ENCODE measurements around the gene JAK1. TPM values are rescaled to one million over a fixed set of nuclear protein-coding genes. Genes with fewer than 3 reads are reported as not detected.
A peak's percentile ranks its signal among the peaks of the same experiment; 100 is the strongest.

Gene JAK1
- total and polyA plus RNA-seq, 10 of the 15 experiments (the other 5 are each of a cell fraction or from before 2014, with no cell fraction given) = 9.6 to 45.5 (median 35.7) TPM

GRCh38 chr1:64961923-64962322, 4.4 kb downstream of the JAK1 start:
- SMC1A ChIA-PET (ENCODE audit: uncharacterized antibody, unreplicated experiment) = interaction anchor here (0.6 to 3.4 kb wide), 11 partner anchors 8 to 1400 kb away, joined by 3 to 24 read pairs (median 3); no protein-coding TSS in a partner anchor
- Histone ChIP-seq H2AFZ (ENCODE audit: control insufficient read depth, low read depth, low read length) (no peak overlapping the region), H3K9ac (ENCODE audit: control insufficient read depth, insufficient read depth, low read length) (no peak overlapping the region), H3K4me3 (peak overlapping the region; percentile 41), H3K79me2 (ENCODE audit: control insufficient read depth, insufficient read depth, low read length) (peaks cover 69% of the 10 kb centered on the region), H3K4me2 (ENCODE audit: control insufficient read depth, insufficient read depth) (peak overlapping the region; percentile 83), H3K27ac (ENCODE audit: control insufficient read depth, insufficient read depth) (peak overlapping the region; percentile 40; the same call in 1 of the 2 replicates), H3K9me3 (replicated peaks; ENCODE audit: control insufficient read depth, insufficient read depth, low read length) (no peaks in the 10 kb centered on the region), H4K20me1 (ENCODE audit: control insufficient read depth, insufficient read depth) (peaks cover 5% of the 10 kb centered on the region), H3K36me3 (ENCODE audit: control insufficient read depth in 2 of 2, insufficient read depth in 2 of 2, low read length in 1 of 2) (no peaks in the 10 kb centered on the region), H3K27me3 (replicated peaks in 1 of 2; ENCODE audit: control insufficient read depth in 2 of 2, insufficient read depth in 2 of 2, low read length in 1 of 2) (no peaks in the 10 kb centered on the region), H3K4me1 (ENCODE audit: control insufficient read depth, insufficient read depth, low read length) (peaks cover 46% of the 10 kb centered on the region)
- in situ Hi-C loops (cut with MboI) = loop anchor here (5.0 kb wide), 1 partner anchor 65 kb away; no protein-coding TSS in a partner anchor
- BruUV-seq (replicated peaks) = no TSS peak
- WGBS (ENCODE audit: insufficient coverage, insufficient replicate concordance, low lambda C conversion rate, missing lambda C conversion rate) = 63% methylated on average over 1 of the region's 1 CpG
- RAD21 ChIA-PET (ENCODE audit: unreplicated experiment) = interaction anchor here (1.0 to 1.3 kb wide), 5 partner anchors 14 to 97 kb away, joined by 3 to 4 read pairs (median 3); no protein-coding TSS in a partner anchor
- CTCF ChIA-PET = interaction anchor here (1.3 kb wide), 1 partner anchor 85 kb away, joined by 3 read pairs; no protein-coding TSS in a partner anchor
- FAIRE-seq (no peak), ATAC-seq (no peak), DNase-seq (ENCODE audit: low read depth, low spot score) (no peak)
- POLR2A ChIA-PET = interaction anchor here (0.9 to 1.9 kb wide), 3 partner anchors 63 to 458 kb away, joined by 3 to 5 read pairs (median 3); partner anchors contain the start of genes LEPR and LEPROT
- intact Hi-C loops (cut with micrococcal nuclease; ENCODE audit: unreplicated experiment) = loop anchor here (2.0 to 10.0 kb wide), 3 partner anchors 67 to 1323 kb away; no protein-coding TSS in a partner anchor
- no peak for TF ChIP-seq ZNF207 (IDR thresholded peaks at IDR 0.05; ENCODE audit: borderline replicate concordance)
- TF ChIP-seq SIX5 (IDR thresholded peaks at IDR 0.05; ENCODE audit: low read depth, low read length, severe bottlenecking) = no peak
- TF ChIP-seq IKZF2 (IDR thresholded peaks at IDR 0.05) = no peak
- no peak for TF ChIP-seq JUND (IDR thresholded peaks at IDR 0.05; ENCODE audit: low read depth, low read length)

DNA sequence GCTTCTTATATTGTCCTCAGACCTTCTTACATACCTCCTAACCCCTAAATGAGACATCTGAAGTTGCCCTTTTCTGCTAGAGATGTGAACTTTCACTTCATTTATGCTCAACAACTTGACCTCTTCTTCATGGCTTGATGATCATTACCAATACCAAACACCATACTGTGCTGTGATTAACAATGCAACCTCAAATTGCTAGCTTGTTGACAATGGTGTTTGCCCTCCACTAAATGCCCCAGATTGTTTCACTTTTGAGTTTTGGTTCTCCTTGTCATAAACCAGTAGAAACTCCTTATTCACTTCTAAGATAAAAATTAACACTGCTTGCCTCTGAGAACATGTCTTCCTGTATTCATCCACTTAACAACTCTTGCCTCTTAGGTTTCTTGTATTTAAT, 5.6 kb downstream of the JAK1 start:
- Histone ChIP-seq H3K27ac (ENCODE audit: control insufficient read depth, insufficient read depth) (peak overlapping the region; percentile 43), H4K20me1 (ENCODE audit: control insufficient read depth, insufficient read depth) (peaks cover 5% of the 10 kb centered on the region), H3K9me3 (replicated peaks; ENCODE audit: control insufficient read depth, insufficient read depth, low read length) (no peaks in the 10 kb centered on the region), H2AFZ (ENCODE audit: control insufficient read depth, low read depth, low read length) (no peak overlapping the region), H3K4me2 (ENCODE audit: control insufficient read depth, insufficient read depth) (0 out of 2 replicates have a peak overlapping the region, but pooled peaks have one; percentile 56), H3K79me2 (ENCODE audit: control insufficient read depth, insufficient read depth, low read length) (peaks cover 70% of the 10 kb centered on the region), H3K36me3 (ENCODE audit: control insufficient read depth in 2 of 2, insufficient read depth in 2 of 2, low read length in 1 of 2) (peaks cover 0 to under 1% of the 10 kb centered on the region in 2 experiments; a peak in 1 of 4 replicates), H3K27me3 (replicated peaks in 1 of 2; ENCODE audit: control insufficient read depth in 2 of 2, insufficient read depth in 2 of 2, low read length in 1 of 2) (no peaks in the 10 kb centered on the region), H3K9ac (ENCODE audit: control insufficient read depth, insufficient read depth, low read length) (no peak overlapping the region), H3K4me1 (ENCODE audit: control insufficient read depth, insufficient read depth, low read length) (peaks cover 54% of the 10 kb centered on the region), H3K4me3 (peak overlapping the region; percentile 41)
- ChIA-PET RAD21 (ENCODE audit: unreplicated experiment) (interaction anchor here (0.7 to 1.7 kb wide), 6 partner anchors 9 to 114 kb away, joined by 3 to 8 read pairs (median 3); no protein-coding TSS in a partner anchor), CTCF (interaction anchor here (1.5 kb wide), 1 partner anchor 14 kb away, joined by 5 read pairs; no protein-coding TSS in a partner anchor), SMC1A (ENCODE audit: uncharacterized antibody, unreplicated experiment) (interaction anchor here (1.0 to 3.4 kb wide), 13 partner anchors 12 to 247 kb away, joined by 3 to 24 read pairs (median 4); no protein-coding TSS in a partner anchor), POLR2A (no interaction called here)
- intact Hi-C loops (cut with micrococcal nuclease; ENCODE audit: unreplicated experiment) (loop anchor here (1.0 to 10.0 kb wide), 4 partner anchors 66 to 1324 kb away; no protein-coding TSS in a partner anchor), in situ Hi-C loops (cut with MboI) (loop anchor here (5.0 kb wide), 1 partner anchor 63 kb away; no protein-coding TSS in a partner anchor)
- ATAC-seq = peak; percentile 79
- DNase-seq (ENCODE audit: low read depth, low spot score) = peak; percentile 85
- FAIRE-seq = peak; percentile 54
- no TSS peak for BruUV-seq (replicated peaks)
- peak; percentile 42 to 49; a peak in 1 of 4 replicates for TF ChIP-seq BHLHE40 (IDR thresholded peaks at IDR 0.05; ENCODE audit: borderline replicate concordance in 1 of 2, low read depth in 2 of 2, low read length in 1 of 2)
- no peak for TF ChIP-seq FOXM1 (IDR thresholded peaks at IDR 0.05; ENCODE audit: low read depth, low read length)
- TF ChIP-seq SKIL (IDR thresholded peaks at IDR 0.05; ENCODE audit: low read depth, poor library complexity, severe bottlenecking) = peak; percentile 67
- TF ChIP-seq NR2C2 (IDR thresholded peaks at IDR 0.05; ENCODE audit: borderline replicate concordance, control insufficient read depth, insufficient read length, low read depth) = no peak
- TF ChIP-seq ATF7 (IDR thresholded peaks at IDR 0.05; ENCODE audit: low read depth) = peak; percentile 70
- peak; percentile 69 for TF ChIP-seq RUNX3 (IDR thresholded peaks at IDR 0.05; ENCODE audit: low read length)
- TF ChIP-seq, protein P1, sequence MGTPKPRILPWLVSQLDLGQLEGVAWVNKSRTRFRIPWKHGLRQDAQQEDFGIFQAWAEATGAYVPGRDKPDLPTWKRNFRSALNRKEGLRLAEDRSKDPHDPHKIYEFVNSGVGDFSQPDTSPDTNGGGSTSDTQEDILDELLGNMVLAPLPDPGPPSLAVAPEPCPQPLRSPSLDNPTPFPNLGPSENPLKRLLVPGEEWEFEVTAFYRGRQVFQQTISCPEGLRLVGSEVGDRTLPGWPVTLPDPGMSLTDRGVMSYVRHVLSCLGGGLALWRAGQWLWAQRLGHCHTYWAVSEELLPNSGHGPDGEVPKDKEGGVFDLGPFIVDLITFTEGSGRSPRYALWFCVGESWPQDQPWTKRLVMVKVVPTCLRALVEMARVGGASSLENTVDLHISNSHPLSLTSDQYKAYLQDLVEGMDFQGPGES (IDR thresholded peaks at IDR 0.05) = no peak
- TF ChIP-seq EP300 (IDR thresholded peaks at IDR 0.05; ENCODE audit: borderline replicate concordance in 1 of 2, control insufficient read depth in 1 of 2, low read depth in 2 of 2, low read length in 2 of 2) = peak in 1 of 2 experiments; percentile 59; a peak in 1 of 4 replicates
- no peak for TF ChIP-seq SMC3 (IDR thresholded peaks at IDR 0.05; ENCODE audit: borderline replicate concordance, low read length)
